ENCODE results near the gene EIF2B2.

DNA sequence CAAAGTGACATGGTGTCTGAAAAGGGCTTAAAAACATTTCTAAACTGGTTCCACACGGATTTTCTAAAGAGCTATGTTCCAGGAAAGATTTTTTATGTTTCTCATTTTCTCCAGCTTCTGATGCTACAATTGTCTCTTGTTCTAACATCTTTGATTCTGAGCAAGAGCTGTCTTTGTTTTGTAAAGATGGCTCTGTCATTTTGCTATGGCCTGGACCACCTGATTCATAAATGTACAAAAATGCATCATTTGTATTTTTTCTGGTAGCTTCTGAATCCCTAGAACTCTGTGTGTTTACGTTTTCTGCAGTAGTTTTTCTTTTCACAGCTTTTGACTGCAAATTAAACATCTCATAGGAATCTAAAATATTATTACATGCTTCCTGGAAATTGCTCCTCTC is 45.4 kb downstream of the EIF2B2 start:
- TF ChIP-seq ZFP30 (CRISPR knock-in tag; IDR thresholded peaks at IDR 0.05) (no peak), ZC3H10 (CRISPR knock-in tag; IDR thresholded peaks at IDR 0.05) (no peak)

Measured in SK-N-SH treated with all-trans-retinoic acid at 6 μM for 48 hours (cell line).